Measurements from ENCODE around the gene BAZ2B. TPM values are rescaled to one million over a fixed set of nuclear protein-coding genes. Genes with fewer than 3 reads are reported as not detected.

The BAZ2B gene
- total and polyA plus RNA-seq, 2 of the 13 experiments (the other 11 are each of a cell fraction or from before 2014, with no cell fraction given) = 14.0 to 15.1 TPM

DNA sequence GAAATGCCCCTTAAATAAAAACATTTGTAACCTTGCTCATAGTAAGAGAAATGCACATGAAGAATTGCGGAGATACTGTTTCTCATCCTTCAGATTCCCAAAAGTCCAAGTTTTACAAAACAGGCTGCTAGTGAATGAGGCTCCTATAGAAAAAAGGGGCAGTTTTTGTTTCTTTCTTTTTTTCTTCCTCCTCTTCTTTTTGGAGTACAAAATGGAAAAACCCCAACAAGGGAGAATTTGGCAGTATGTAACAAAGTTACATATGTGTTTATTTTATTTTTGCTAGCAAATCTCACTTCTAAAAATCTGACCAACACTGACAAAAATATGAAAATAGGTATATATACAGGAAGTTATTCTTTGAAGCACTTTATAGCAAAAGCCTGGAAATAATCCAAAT is 7.1 kb upstream of the BAZ2B start:
- intact Hi-C loops (cut with micrococcal nuclease; ENCODE audit: unreplicated experiment) (no loop called here), in situ Hi-C loops (cut with HindIII; ENCODE audit: extremely low pct_ligation_motif_present, low pct_unique_long_range_greater_than_20kb) (no loop called here)
- no peaks in the 10 kb centered on the region for H3K79me2 ChIP-seq (ENCODE audit: insufficient read depth, low read length)
- TF ChIP-seq ZNF224 (CRISPR knock-in tag; IDR thresholded peaks at IDR 0.05) (no peak), NFIC (IDR thresholded peaks at IDR 0.05; ENCODE audit: low read length) (no peak), ZNF597 (CRISPR knock-in tag; IDR thresholded peaks at IDR 0.05) (no peak), MAX (IDR thresholded peaks at IDR 0.05) (no peak), ZNF749 (CRISPR knock-in tag; IDR thresholded peaks at IDR 0.05; ENCODE audit: borderline replicate concordance) (no peak), GLMP (CRISPR knock-in tag; IDR thresholded peaks at IDR 0.05; ENCODE audit: borderline replicate concordance) (no peak)
- WGBS (ENCODE audit: low lambda C conversion rate) = 97% methylated on average over 1 of the region's 1 CpG
- FAIRE-seq (no peak), ATAC-seq (no peak), DNase-seq (ENCODE audit: low spot score) (no peak)
- ChIA-PET CTCF (ENCODE audit: low intra/inter-chr PET ratio, low total read pairs) (no interaction called here), POLR2A (no interaction called here)
- no TSS peak for BruUV-seq (replicated peaks)
- no peak overlapping the region for H3K9ac ChIP-seq (ENCODE audit: insufficient read depth, low read depth, low read length)
- no peak overlapping the region for H3K4me2 ChIP-seq (ENCODE audit: low read depth, low read length)
- no peaks in the 10 kb centered on the region for H3K36me3 ChIP-seq (replicated peaks in 1 of 2; ENCODE audit: control insufficient read depth in 1 of 2, insufficient read depth in 2 of 2, low read length in 2 of 2)
- H4K20me1 ChIP-seq (ENCODE audit: insufficient read depth, low read length) = no peaks in the 10 kb centered on the region
- H3K9me3 ChIP-seq (ENCODE audit: low read length) = no peaks in the 10 kb centered on the region
- no peak overlapping the region for H2AFZ ChIP-seq (ENCODE audit: low read length)
- peaks cover 24% of the 10 kb centered on the region for H3K4me1 ChIP-seq (ENCODE audit: insufficient read depth, low read length)
- H3K27ac ChIP-seq (ENCODE audit: extremely low read length, insufficient read depth, low read length) = no peak overlapping the region
- no peak overlapping the region for H3K4me3 ChIP-seq (replicated peaks in 1 of 3; ENCODE audit: insufficient read depth in 1 of 3, low read depth in 2 of 3, low read length in 3 of 3)
- H3K27me3 ChIP-seq (ENCODE audit: control insufficient read depth in 1 of 2, insufficient read depth in 2 of 2, low read length in 2 of 2) = no peaks in the 10 kb centered on the region

DNA sequence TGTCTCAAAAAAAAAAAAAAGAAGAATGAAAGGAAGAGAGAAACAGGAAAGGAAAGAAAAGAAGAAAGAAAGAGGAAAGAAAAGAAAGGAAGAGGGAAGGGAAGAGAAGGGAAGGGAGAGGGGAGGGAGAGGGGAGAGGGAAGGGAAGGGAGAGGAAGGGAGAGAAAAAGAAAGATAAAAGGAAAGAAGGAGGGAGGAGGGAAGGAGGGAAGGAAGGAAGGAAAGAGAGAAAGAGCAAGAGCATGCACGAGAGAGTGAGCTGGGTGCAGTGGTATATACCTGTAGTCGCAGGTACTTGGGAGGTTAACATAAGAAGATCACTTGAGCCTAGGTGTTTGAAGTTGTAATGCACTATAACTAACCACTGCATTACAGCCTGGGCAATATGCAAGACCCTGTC is 6.6 kb upstream of the BAZ2B start:
- 34% methylated on average over 2 of the region's 2 CpGs for WGBS (ENCODE audit: low lambda C conversion rate)
- no peaks in the 10 kb centered on the region for H3K27me3 ChIP-seq (ENCODE audit: control insufficient read depth in 1 of 2, insufficient read depth in 2 of 2, low read length in 2 of 2)
- ATAC-seq (no peak), FAIRE-seq (no peak), DNase-seq (ENCODE audit: low spot score) (no peak)
- intact Hi-C loops (cut with micrococcal nuclease; ENCODE audit: unreplicated experiment) = no loop called here
- BruUV-seq (replicated peaks) = no TSS peak
- H3K4me1 ChIP-seq (ENCODE audit: insufficient read depth, low read length) = peaks cover 25% of the 10 kb centered on the region
- H3K4me2 ChIP-seq (ENCODE audit: low read depth, low read length) = no peak overlapping the region
- no peak overlapping the region for H3K9ac ChIP-seq (ENCODE audit: insufficient read depth, low read depth, low read length)
- ChIA-PET POLR2A (no interaction called here), CTCF (ENCODE audit: low intra/inter-chr PET ratio, low total read pairs) (no interaction called here)
- H2AFZ ChIP-seq (ENCODE audit: low read length) = no peak overlapping the region
- in situ Hi-C loops (cut with HindIII; ENCODE audit: extremely low pct_ligation_motif_present, low pct_unique_long_range_greater_than_20kb) = no loop called here
- no peaks in the 10 kb centered on the region for H3K9me3 ChIP-seq (ENCODE audit: low read length)
- no peaks in the 10 kb centered on the region for H3K36me3 ChIP-seq (replicated peaks in 1 of 2; ENCODE audit: control insufficient read depth in 1 of 2, insufficient read depth in 2 of 2, low read length in 2 of 2)
- no peak overlapping the region for H3K4me3 ChIP-seq (replicated peaks in 1 of 3; ENCODE audit: insufficient read depth in 1 of 3, low read depth in 2 of 3, low read length in 3 of 3)
- no peak overlapping the region for H3K27ac ChIP-seq (ENCODE audit: extremely low read length, insufficient read depth, low read length)
- H4K20me1 ChIP-seq (ENCODE audit: insufficient read depth, low read length) = no peaks in the 10 kb centered on the region
- no peaks in the 10 kb centered on the region for H3K79me2 ChIP-seq (ENCODE audit: insufficient read depth, low read length)
- TF ChIP-seq RXRB (CRISPR knock-in tag; IDR thresholded peaks at IDR 0.05; ENCODE audit: borderline replicate concordance) = no peak
- no peak for TF ChIP-seq NFE2L1 (CRISPR knock-in tag; IDR thresholded peaks at IDR 0.05; ENCODE audit: borderline replicate concordance)
- TF ChIP-seq, protein P1, sequence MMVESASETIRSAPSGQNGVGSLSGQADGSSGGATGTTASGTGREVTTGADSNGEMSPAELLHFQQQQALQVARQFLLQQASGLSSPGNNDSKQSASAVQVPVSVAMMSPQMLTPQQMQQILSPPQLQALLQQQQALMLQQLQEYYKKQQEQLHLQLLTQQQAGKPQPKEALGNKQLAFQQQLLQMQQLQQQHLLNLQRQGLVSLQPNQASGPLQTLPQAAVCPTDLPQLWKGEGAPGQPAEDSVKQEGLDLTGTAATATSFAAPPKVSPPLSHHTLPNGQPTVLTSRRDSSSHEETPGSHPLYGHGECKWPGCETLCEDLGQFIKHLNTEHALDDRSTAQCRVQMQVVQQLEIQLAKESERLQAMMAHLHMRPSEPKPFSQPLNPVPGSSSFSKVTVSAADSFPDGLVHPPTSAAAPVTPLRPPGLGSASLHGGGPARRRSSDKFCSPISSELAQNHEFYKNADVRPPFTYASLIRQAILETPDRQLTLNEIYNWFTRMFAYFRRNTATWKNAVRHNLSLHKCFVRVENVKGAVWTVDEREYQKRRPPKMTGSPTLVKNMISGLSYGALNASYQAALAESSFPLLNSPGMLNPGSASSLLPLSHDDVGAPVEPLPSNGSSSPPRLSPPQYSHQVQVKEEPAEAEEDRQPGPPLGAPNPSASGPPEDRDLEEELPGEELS (CRISPR knock-in tag; IDR thresholded peaks at IDR 0.05) = no peak
- peak; percentile 55; the same call in 1 of the 2 replicates for TF ChIP-seq PCBP1 (IDR thresholded peaks at IDR 0.05; ENCODE audit: borderline replicate concordance, low read depth, low read length)
- peak; percentile 97 for TF ChIP-seq PCBP2 (optimal IDR thresholded peaks at IDR 0.05; ENCODE audit: low read depth, low read length, poor library complexity, severe bottlenecking)
- TF ChIP-seq, protein P2, sequence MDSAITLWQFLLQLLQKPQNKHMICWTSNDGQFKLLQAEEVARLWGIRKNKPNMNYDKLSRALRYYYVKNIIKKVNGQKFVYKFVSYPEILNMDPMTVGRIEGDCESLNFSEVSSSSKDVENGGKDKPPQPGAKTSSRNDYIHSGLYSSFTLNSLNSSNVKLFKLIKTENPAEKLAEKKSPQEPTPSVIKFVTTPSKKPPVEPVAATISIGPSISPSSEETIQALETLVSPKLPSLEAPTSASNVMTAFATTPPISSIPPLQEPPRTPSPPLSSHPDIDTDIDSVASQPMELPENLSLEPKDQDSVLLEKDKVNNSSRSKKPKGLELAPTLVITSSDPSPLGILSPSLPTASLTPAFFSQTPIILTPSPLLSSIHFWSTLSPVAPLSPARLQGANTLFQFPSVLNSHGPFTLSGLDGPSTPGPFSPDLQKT (CRISPR knock-in tag; IDR thresholded peaks at IDR 0.05; ENCODE audit: borderline replicate concordance) = no peak
